ENCODE data around the gene RHBG.

DNA sequence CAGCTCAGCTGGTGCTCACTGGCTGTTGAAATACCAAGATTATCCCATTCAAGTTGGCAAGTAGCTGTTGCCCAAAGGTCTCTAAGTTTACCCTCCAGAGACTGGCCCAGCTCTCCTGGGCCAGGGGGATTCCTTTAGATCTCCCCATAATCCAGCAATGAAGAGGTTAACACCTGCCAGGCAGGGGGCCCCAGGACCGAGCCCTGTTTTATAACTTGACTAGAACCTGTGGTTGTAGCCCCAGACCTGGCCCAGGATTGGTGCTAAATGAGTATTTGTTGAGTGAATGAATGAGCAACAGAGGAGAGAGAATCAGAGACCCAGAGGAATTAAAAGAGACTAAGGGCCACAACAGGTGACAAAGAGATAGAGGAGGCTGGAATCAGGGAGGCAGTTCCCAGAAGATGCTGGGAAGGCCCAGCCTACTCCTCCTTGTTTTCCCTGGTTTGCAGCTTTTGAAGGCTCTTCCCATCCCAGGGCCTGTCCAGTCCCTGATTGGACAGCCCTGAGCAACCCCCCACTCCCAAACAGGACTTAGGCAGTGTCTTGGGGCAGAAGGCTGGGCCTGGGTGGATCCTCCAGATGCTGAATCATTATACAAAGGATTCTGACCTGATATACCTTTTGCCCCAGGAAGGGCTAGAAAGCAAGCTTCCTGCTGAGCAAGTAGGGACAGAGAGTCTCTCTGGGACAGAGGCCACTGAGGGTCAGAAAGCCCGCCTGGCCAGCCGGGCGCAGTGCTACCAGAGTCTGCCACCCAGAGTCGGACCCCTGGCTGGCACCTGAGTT lies 2.4 kb upstream of the RHBG start:
- TF ChIP-seq, protein P1, sequence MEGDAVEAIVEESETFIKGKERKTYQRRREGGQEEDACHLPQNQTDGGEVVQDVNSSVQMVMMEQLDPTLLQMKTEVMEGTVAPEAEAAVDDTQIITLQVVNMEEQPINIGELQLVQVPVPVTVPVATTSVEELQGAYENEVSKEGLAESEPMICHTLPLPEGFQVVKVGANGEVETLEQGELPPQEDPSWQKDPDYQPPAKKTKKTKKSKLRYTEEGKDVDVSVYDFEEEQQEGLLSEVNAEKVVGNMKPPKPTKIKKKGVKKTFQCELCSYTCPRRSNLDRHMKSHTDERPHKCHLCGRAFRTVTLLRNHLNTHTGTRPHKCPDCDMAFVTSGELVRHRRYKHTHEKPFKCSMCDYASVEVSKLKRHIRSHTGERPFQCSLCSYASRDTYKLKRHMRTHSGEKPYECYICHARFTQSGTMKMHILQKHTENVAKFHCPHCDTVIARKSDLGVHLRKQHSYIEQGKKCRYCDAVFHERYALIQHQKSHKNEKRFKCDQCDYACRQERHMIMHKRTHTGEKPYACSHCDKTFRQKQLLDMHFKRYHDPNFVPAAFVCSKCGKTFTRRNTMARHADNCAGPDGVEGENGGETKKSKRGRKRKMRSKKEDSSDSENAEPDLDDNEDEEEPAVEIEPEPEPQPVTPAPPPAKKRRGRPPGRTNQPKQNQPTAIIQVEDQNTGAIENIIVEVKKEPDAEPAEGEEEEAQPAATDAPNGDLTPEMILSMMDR (IDR thresholded peaks at IDR 0.05), result no peak
- TF ChIP-seq POLR2AphosphoS5 (IDR thresholded peaks at IDR 0.05) (no peak), POLR2A (IDR thresholded peaks at IDR 0.05; ENCODE audit: low read depth) (no peak)
